HG03442 (cell line): ENCODE results near the gene BEST3.

ENCODE experiments used
- ATAC-seq: cut with Tn5 transposase; IDR thresholded peaks from one replicate; pipeline ENCODE4 v1.9.1; 2021; ENCODE audit warnings: mild to moderate bottlenecking, moderate library complexity; ENCODE audit not compliant: unreplicated experiment

BEST3 gene

DNA sequence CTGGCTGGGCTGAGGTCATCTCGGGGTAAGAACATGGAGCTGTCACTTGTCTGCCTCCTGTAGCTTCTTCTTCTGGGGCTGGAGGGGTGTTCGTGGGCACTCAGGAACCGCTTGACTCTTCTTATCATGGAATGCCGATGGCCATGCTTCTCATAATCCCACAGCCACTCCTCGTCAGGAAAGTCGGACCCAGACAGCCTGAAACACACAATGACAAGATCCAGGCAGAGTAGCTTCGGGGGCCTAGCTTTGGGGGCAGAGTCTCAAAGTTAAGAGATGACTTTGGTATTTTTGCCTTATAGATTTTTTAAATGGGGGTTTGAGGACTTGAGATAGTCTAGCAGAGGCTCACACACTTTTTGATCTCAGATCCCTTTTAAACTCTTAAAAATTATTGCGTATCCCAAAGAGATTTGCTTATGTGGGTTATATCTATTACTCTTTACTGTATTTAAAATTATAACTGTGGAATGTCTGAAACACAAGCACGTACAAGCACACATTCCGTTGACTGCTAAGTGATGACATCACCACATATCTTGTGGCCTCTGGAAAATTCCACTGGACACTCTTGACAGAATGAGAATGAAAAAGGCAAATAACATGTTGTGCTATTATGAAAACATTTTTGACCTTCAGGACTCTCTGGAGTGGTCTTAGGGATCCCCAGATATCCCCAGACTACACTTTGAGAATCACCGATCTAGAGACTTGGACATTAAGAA lies 43.3 kb downstream of the BEST3 start:
- no peak for ATAC-seq

GRCh38 chr12:69653703-69654102 lies 45.4 kb downstream of the BEST3 start:
- ATAC-seq: no peak

- no peak for ATAC-seq
Observed at GRCh38 chr12:69651922-69652321, 47.2 kb downstream of the BEST3 start.

DNA sequence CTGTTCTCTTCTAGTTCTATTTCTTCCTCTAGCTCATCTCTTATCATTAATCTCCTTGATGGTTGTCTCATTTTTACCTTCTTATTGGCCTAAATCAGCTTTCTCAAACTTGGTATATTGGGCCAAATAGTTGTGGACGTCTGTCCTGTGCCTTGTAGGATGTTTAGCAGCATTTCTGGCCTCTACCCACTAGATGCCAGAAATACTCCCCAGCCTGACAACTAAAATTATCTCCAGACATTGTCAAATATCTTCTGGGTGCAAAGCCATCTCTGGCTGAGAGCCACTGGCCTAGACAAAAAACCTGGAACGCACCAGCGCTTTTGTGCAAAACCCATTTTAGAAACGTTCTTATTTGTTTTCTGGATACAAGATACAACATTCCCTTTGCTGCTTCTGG lies 49.6 kb downstream of the BEST3 start:
- ATAC-seq: no peak

DNA sequence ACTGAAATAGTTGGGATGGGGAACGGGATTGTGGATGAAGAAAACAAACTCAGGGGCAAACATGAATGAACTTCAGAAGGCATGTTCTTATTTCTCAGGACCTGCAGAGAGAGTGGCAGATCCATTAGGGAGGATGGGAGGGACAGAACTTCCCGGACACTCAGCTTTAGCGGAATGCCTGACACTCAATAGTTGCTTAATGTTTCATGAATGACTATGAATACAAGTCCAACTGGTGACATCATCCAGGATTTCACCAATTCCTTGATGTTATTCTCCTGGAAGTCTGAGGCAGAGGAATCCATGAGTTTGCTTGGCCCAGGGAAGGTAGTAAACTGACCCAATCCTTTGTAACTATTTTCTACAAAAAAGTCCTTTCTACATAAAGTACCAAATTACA lies 50.6 kb downstream of the BEST3 start:
- no peak for ATAC-seq

DNA sequence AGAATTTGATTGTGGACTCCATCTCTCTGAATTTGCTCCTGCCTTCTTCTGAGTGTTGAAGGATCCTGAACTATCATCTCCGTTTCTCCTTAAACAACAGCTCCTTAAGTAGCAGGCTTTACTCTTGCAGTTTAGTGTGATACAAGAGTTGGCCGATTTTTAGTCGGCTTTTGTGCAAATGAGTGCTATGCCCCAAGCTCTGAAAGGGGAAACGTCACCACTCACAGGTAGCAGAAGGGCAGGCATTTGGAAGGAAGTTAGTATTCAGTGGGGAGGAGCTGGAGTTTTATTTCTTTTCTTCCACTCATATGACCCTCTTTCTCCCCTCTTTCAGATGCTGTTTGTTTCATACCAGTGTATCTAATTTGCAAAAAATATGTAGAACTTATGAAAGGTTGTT lies 51.9 kb downstream of the BEST3 start:
- ATAC-seq: no peak

DNA sequence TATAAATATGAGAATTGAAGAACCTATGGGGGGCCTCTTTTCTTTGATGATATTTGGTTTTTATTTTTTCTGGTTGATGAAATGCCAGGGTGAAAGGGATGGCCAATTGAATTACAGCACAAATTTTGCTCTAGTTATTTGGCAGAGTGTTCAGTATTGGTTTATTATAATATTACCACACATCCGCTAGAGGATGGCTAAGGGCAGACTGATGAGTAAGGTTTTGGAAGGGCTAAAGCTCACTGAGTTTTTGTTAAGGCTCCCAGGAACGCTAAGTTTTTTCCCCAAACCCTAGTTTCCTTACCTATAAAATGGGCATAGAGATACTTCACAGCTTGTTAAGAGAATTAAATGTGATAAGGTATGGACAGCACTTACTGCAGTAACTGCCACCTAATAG lies 54.1 kb downstream of the BEST3 start:
- no peak for ATAC-seq

DNA sequence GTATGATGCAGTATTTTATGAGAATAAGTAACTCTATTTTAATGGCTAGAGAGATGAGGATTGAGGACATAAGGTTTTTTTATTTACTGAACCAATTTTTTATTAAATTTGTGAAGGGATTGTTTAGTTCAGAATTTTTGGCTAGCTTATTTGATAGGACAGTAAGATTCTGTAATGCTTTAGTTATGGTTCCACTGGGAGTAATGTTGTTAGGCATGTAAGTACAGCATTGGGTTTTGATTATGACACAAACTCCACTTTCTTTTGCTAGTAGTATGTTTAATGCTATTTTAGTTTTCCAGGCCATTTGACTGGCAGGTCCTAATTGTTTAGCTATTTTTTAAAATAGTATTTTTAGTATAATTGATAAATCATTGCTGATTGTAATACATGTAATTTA lies 54.6 kb downstream of the BEST3 start:
- ATAC-seq: no peak

DNA sequence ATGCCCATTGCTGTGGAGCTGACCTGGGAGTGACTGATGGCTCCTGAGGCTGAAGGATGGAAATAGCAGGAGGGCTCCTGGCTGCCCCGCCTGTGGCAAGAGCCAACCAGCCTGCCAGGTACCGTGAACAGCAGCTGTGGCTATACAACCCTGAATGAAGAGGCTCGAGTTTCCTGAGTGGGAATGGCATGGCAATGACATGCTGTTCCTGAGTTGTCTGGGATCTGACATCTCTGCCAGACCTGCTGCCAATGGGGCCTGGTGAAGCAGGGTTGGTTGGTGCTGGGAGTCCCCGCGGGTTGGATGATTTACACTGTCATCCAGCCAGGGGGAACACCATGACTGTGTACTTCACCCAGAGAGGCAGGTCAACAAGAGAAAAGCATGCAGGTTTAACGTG lies 56.6 kb downstream of the BEST3 start:
- no peak for ATAC-seq

GRCh38 chr12:69641546-69641945 lies 57.6 kb downstream of the BEST3 start:
- ATAC-seq: no peak

- peak; percentile 88 for ATAC-seq
Observed at GRCh38 chr12:69639400-69640016, 59.6 kb downstream of the BEST3 start.

DNA sequence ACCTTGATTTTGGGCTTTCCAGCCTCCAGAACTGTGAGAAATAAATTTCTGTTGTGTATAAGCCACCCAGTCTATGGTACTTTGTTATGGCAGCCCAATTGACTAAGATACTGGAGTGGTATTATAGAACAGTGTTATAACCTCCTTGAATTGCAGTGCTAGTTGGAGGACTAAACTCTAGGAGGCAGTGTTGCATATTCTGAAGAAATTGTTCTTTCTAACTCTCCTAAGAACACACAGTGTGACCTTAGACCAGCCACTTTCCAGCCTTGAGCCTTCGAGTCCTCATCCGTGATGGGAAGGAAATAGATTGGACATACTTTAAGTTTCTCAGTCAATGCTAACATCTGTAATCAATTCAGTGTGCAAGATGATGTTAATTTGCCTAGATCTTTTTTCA lies 66.0 kb downstream of the BEST3 start:
- no peak for ATAC-seq

- ATAC-seq: no peak
Observed at GRCh38 chr12:69630191-69630590, 68.9 kb downstream of the BEST3 start.

GRCh38 chr12:69627501-69627900 lies 71.6 kb downstream of the BEST3 start:
- no peak for ATAC-seq

GRCh38 chr12:69623970-69624369 lies 75.1 kb downstream of the BEST3 start:
- ATAC-seq: no peak

- ATAC-seq: no peak
Observed at GRCh38 chr12:69621551-69621950, 77.6 kb downstream of the BEST3 start.

DNA sequence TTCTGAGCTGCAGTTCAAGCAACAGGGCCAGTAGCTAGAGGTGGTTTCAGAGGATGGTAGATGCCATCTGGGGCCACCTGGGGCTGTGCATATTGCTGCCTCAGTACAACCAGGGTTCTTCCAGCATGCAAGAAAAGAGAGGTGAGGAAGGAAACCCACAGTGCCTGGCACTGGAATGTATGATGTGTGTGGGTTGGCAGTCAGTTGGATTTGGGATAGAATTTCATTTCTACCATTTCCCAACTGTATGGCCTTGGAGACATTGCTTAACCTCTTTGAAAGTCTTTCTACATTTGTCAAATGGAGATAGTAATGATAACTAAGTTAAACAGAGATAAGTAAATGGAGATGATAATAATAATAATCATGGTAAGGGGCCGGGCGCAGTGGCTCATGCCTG lies 78.2 kb downstream of the BEST3 start:
- no peak for ATAC-seq

- no peak for ATAC-seq
Observed at GRCh38 chr12:69620077-69620476, 79.0 kb downstream of the BEST3 start.

GRCh38 chr12:69619050-69619449 lies 80.1 kb downstream of the BEST3 start:
- ATAC-seq: no peak

- no peak for ATAC-seq
Observed at GRCh38 chr12:69616025-69616424, 83.1 kb downstream of the BEST3 start.

DNA sequence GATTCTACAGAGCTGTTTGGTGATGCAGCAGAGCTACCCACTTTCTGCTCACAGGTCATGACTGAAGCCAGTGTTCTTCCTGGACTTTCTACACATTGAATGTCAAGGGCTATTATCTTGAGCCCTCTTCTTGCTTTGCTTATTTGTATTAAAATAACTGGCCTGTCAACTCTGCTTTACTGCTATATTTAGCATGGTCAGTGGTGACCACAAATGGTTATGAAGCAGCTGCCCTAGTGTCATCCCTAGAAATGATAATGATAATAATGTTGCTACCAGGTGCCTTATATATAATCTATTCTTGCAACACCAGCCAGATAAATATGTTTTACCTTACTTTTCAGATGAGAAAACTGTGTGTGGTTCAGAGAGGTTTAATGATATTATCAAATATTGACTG lies 85.8 kb downstream of the BEST3 start:
- no peak for ATAC-seq

DNA sequence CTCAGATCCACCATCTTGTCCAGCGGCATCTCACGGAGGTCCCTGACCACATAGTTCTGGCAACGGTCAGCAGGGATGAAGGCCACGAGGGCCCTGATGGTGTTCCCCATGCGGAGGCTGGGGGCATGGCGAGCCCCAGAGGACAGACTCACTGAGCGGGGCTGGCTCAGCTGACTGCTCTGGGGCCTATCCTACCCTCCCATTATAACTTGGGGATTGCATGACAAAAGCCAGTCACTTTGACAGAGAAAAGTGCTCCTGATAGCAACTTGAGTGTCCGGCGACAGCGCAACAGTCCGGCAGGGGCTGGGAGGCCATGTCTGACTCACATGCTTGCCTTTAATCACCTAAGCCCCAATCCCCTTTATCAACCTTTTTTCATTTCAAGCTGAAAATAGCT lies 88.4 kb downstream of the BEST3 start, which contains the start of gene LRRC10:
Gene LRRC10, minus strand, starts transcription at position 179 of the 400 bp plus-strand sequence. Its CDS starts 69 bp downstream, at position 110.
- ATAC-seq: no peak

GRCh38 chr12:69610126-69610525 lies 89.0 kb downstream of the BEST3 start:
- no peak for ATAC-seq
